ENCODE results near the gene TTF2. TPM values are rescaled to one million over a fixed set of nuclear protein-coding genes. Genes with fewer than 3 reads are reported as not detected.

TTF2 gene
- total and polyA plus RNA-seq, 2 of the 8 experiments (the other 6 are each of a cell fraction or from before 2014, with no cell fraction given): 16.9 to 89.6 TPM

- Histone ChIP-seq H2BK15ac (ENCODE audit: low read length) (no peak overlapping the region), H4K91ac (replicated peaks; ENCODE audit: insufficient read length, low read length) (no peak overlapping the region), H3K4me2 (ENCODE audit: insufficient read depth in 1 of 2, low read depth in 2 of 2, low read length in 2 of 2) (no peak overlapping the region; a peak in 1 of 4 replicates), H3K4me1 (replicated peaks in 1 of 4; ENCODE audit: control insufficient read depth in 3 of 4, insufficient read depth in 4 of 4, low read length in 3 of 4) (peaks cover 0 to 3% (median 1%) of the 10 kb centered on the region in 4 experiments; a peak in 1 of 7 replicates), H2BK5ac (ENCODE audit: low read depth, low read length) (no peak overlapping the region), H2BK120ac (replicated peaks; ENCODE audit: low read depth, low read length) (no peak overlapping the region), H3K36me3 (ENCODE audit: control insufficient read depth in 2 of 4, insufficient read depth in 4 of 4, low read length in 3 of 4) (peaks cover 9 to 27% (median 19%) of the 10 kb centered on the region in 4 experiments), H3K27ac (ENCODE audit: low read depth, low read length) (no peak overlapping the region), H3K79me2 (ENCODE audit: control insufficient read depth in 1 of 2, insufficient read depth in 2 of 2, low read length in 2 of 2) (peaks cover 0 to 17% of the 10 kb centered on the region in 2 experiments; a peak in 2 of 4 replicates), H2BK12ac (ENCODE audit: low read depth, low read length) (no peak overlapping the region), H3K23me2 (ENCODE audit: low read depth, low read length) (peaks cover 3% of the 10 kb centered on the region; the same call in 1 of the 2 replicates), H3K9me3 (ENCODE audit: insufficient read depth in 2 of 2, low read depth in 1 of 2, low read length in 1 of 2) (no peaks in the 10 kb centered on the region), H4K8ac (ENCODE audit: extremely low read depth, insufficient read depth, low read length) (no peak overlapping the region), H2BK20ac (ENCODE audit: low read length) (no peak overlapping the region), H3K27me3 (replicated peaks in 1 of 4; ENCODE audit: control insufficient read depth in 3 of 4, extremely low read depth in 1 of 4, insufficient read depth in 3 of 4, low read length in 3 of 4) (no peaks in the 10 kb centered on the region), H3K18ac (ENCODE audit: extremely low read depth, low read length) (no peak overlapping the region), H4K20me1 (replicated peaks in 1 of 2; ENCODE audit: control insufficient read depth in 1 of 2, insufficient read depth in 2 of 2, low read length in 2 of 2) (peaks cover 0 to 1% of the 10 kb centered on the region in 2 experiments), H3K4me3 (ENCODE audit: extremely low read depth in 1 of 4, insufficient read depth in 2 of 4, low read depth in 3 of 4, low read length in 4 of 4) (no peak overlapping the region), H3K79me1 (ENCODE audit: low read depth, low read length) (peaks cover 2% of the 10 kb centered on the region; the same call in 1 of the 2 replicates), H3K4ac (replicated peaks; ENCODE audit: insufficient read length, low read depth, low read length) (no peak overlapping the region), H3K9ac (replicated peaks in 1 of 4; ENCODE audit: extremely low read depth in 1 of 4, low read depth in 3 of 4, low read length in 3 of 4) (no peak overlapping the region), H2AK5ac (ENCODE audit: low read depth, low read length) (no peak overlapping the region), H3K56ac (replicated peaks; ENCODE audit: insufficient read length, low read depth, low read length) (no peak overlapping the region), H3K23ac (ENCODE audit: insufficient read length) (no peak overlapping the region), H4K5ac (ENCODE audit: insufficient read length, low read depth, low read length) (no peak overlapping the region), H2AFZ (ENCODE audit: low read length) (no peak overlapping the region), H3K14ac (ENCODE audit: insufficient read length) (no peak overlapping the region)
- 90% methylated on average over 2 of the region's 2 CpGs; no CpG with 5 or more reads in 1 of the 2 experiments for WGBS, 2 experiments (ENCODE audit: extremely low coverage in 1 of 2, insufficient coverage in 1 of 2, insufficient read length in 1 of 2, insufficient replicate concordance in 2 of 2, low coverage in 1 of 2, low lambda C conversion rate in 2 of 2, missing lambda C conversion rate in 1 of 2)
- CTCF ChIA-PET (ENCODE audit: partially characterized antibody): interaction anchor here (1.2 to 2.6 kb wide), 3 partner anchors 10 to 325 kb away, joined by 3 to 5 read pairs (median 3); no protein-coding TSS in a partner anchor
- no peak for DNase-seq (ENCODE audit: low read depth in 1 of 2, low spot score in 2 of 2)
- TF ChIP-seq SRF (IDR thresholded peaks at IDR 0.05; ENCODE audit: low read depth, low read length) (no peak), PHF8 (conservative IDR thresholded peaks at IDR 0.05; ENCODE audit: low read depth, low read length) (no peak), BACH1 (IDR thresholded peaks at IDR 0.05; ENCODE audit: low read length) (no peak), SP4 (IDR thresholded peaks at IDR 0.05; ENCODE audit: low read length) (no peak), JUND (IDR thresholded peaks at IDR 0.05; ENCODE audit: low read length) (no peak), RFX5 (IDR thresholded peaks at IDR 0.05; ENCODE audit: borderline replicate concordance, low read depth, low read length) (no peak), RNF2 (IDR thresholded peaks at IDR 0.05; ENCODE audit: borderline replicate concordance, low read depth, low read length, missing control alignments, poor library complexity, severe bottlenecking) (no peak), CBX5 (IDR thresholded peaks at IDR 0.05; ENCODE audit: low read depth, low read length) (no peak), CHD2 (IDR thresholded peaks at IDR 0.05; ENCODE audit: low read length) (no peak), RAD21 (IDR thresholded peaks at IDR 0.05 in 1 of 2, conservative IDR thresholded peaks at IDR 0.05 in 1 of 2; ENCODE audit: low read depth in 2 of 2, low read length in 2 of 2) (no peak), SIX5 (IDR thresholded peaks at IDR 0.05; ENCODE audit: low read depth, low read length) (no peak)
- POLR2A ChIA-PET (ENCODE audit: partially characterized antibody): no interaction called here
- FAIRE-seq: no peak
Measured at GRCh38 chr1:117061986-117062415, 1.9 kb downstream of the TTF2 start.
